GM12878 (cell line): Measurements from ENCODE around the gene TSR3. TPM values are rescaled to one million over a fixed set of nuclear protein-coding genes. Genes with fewer than 3 reads are reported as not detected.
A peak's percentile ranks its signal among the peaks of the same experiment; 100 is the strongest.

Experiments
- ATAC-seq: fragments of 200-7000 bp; cut with Tn5 transposase; 3 replicates; pipeline ENCODE4 v1.9.1; 2020; ENCODE audit warnings: mild to moderate bottlenecking, moderate library complexity
- BruUV-seq: library from RNA; stranded (reverse); fragments of 400-500 nt; replicated peaks from 2 replicates; lab custom pipeline; 2021; lab: Mats Ljungman, UMichigan
- CTCF ChIA-PET: fragments of 300-600 bp; sonication (Branson Sonifier 250); formaldehyde crosslinking; extraction: SDS; loops from one replicate; lab custom pipeline; 2021; ENCODE audit warnings: inconsistent platforms; lab: Yijun Ruan, JAX
- POLR2A ChIA-PET: fragments of 350-600 bp; formaldehyde crosslinking; extraction: SDS; loops from one replicate; lab custom pipeline; 2021; ENCODE audit warnings: inconsistent platforms; lab: Charles Lee
- RAD21 ChIA-PET: fragments of 300-600 bp; sonication (Branson Sonifier 250); formaldehyde crosslinking; loops from one replicate; lab custom pipeline; 2023; ENCODE audit warnings: antibody characterized with exemption; ENCODE audit not compliant: unreplicated experiment; lab: Charles Lee
- SMC1A ChIA-PET: fragments of 300-600 bp; sonication (Branson Sonifier 250); formaldehyde crosslinking; loops from one replicate; lab custom pipeline; 2023; ENCODE audit not compliant: unreplicated experiment, uncharacterized antibody; lab: Charles Lee
- DNase-seq: peaks from one replicate; pipeline ENCODE4 v3.0.0-alpha.2; 2011; ENCODE audit warnings: low read depth, low spot score
- FAIRE-seq: peaks from 3 replicates; lab custom pipeline; 2011; peaks lifted over from hg19 to GRCh38; lab: Jason Lieb, UNC
- H2AFZ ChIP-seq: 2 replicates; pipeline ENCODE4 v1.6.0; 2011; ENCODE audit warnings: low read depth, low read length, control low read depth; ENCODE audit not compliant: control insufficient read depth
- H3K27ac ChIP-seq: 2 replicates; pipeline ENCODE4 v1.5.1; 2011; ENCODE audit warnings: control low read depth; ENCODE audit not compliant: control insufficient read depth, insufficient read depth
- H3K27me3 ChIP-seq, 2 experiments: replicated peaks in 1 of 2; 2 replicates each; pipeline versions ENCODE4 v1.6.0 to v1.6.1; 2011; ENCODE audit warnings: low read length in 1 of 2; ENCODE audit not compliant: control insufficient read depth in 2 of 2, insufficient read depth in 2 of 2
- H3K36me3 ChIP-seq, 2 experiments: 2 replicates each; pipeline ENCODE4 v1.5.1; 2011; ENCODE audit warnings: low read length in 1 of 2; ENCODE audit not compliant: control insufficient read depth in 2 of 2, insufficient read depth in 2 of 2
- H3K4me1 ChIP-seq: 2 replicates; pipeline ENCODE4 v1.6.1; 2011; ENCODE audit warnings: mild to moderate bottlenecking, low read length, moderate library complexity, mixed read lengths; ENCODE audit not compliant: control insufficient read depth, insufficient read depth
- H3K4me2 ChIP-seq: 2 replicates; pipeline ENCODE4 v1.6.0; 2011; ENCODE audit warnings: control low read depth; ENCODE audit not compliant: control insufficient read depth, insufficient read depth
- H3K4me3 ChIP-seq: fragments of 200-600 bp; sonication (generic); 2 replicates; pipeline ENCODE4 v1.5.1; 2016
- H3K79me2 ChIP-seq: 2 replicates; pipeline ENCODE4 v1.6.0; 2011; ENCODE audit warnings: low read length; ENCODE audit not compliant: control insufficient read depth, insufficient read depth
- H3K9ac ChIP-seq: 2 replicates; pipeline ENCODE4 v1.8.0; 2011; ENCODE audit warnings: low read length, control low read depth, mixed read lengths; ENCODE audit not compliant: control insufficient read depth, insufficient read depth
- H3K9me3 ChIP-seq: replicated peaks from 3 replicates; pipeline ENCODE4 v1.5.1; 2011; ENCODE audit warnings: mild to moderate bottlenecking, low read length; ENCODE audit not compliant: control insufficient read depth, insufficient read depth
- H4K20me1 ChIP-seq: 2 replicates; pipeline ENCODE4 v1.6.0; 2011; ENCODE audit not compliant: control insufficient read depth, insufficient read depth
- FOXK2 ChIP-seq: fragments of 450-650 bp; IDR thresholded peaks from 2 replicates; pipeline ENCODE4 v1.6.1; 2017; ENCODE audit warnings: mild to moderate bottlenecking, moderate library complexity
- HCFC1 ChIP-seq: fragments of 150-350 bp; IDR thresholded peaks from 2 replicates; pipeline ENCODE4 v1.6.1; 2014; ENCODE audit warnings: low read length
- PML ChIP-seq: IDR thresholded peaks from 2 replicates; pipeline ENCODE4 v1.6.1; 2012; ENCODE audit warnings: low read length, inconsistent platforms
- POLR2A ChIP-seq: IDR thresholded peaks from 2 replicates; pipeline ENCODE4 v1.6.1; 2011; ENCODE audit warnings: low read depth, mild to moderate bottlenecking, low read length
- WGBS: methylation state at CpG from one replicate; pipeline ENCODE4 v1.1.6; 2016; ENCODE audit warnings: low lambda C conversion rate; ENCODE audit not compliant: insufficient replicate concordance, insufficient coverage; ENCODE audit errors: missing lambda C conversion rate; 5-methylcytosine and 5-hydroxymethylcytosine counted together
- in situ Hi-C: fragments of 300-500 bp; cut with MboI; formaldehyde crosslinking; loops from 9 replicates; pipeline ENCODE4 v1.14.3; 2018; ENCODE audit warnings: mixed read lengths
- intact Hi-C: fragments of 100-400 bp; cut with micrococcal nuclease; formaldehyde crosslinking; loops from one replicate; pipeline ENCODE4 v1.14.2; 2022; ENCODE audit not compliant: unreplicated experiment
- polyA plus RNA-seq, 11 experiments: library from polyadenylated mRNA; depleted of rRNA in 4 of 11; unstranded in 6 of 11; stranded (reverse) in 5 of 11; fragments of >200 nt; fragmentation: Nextera tagmentation in 4 of 11; fragmentation: Illumina TruSeq in 1 of 11; extraction: Ambion mirVana in 4 of 11; extraction: Trizol in 1 of 11; gene quantifications; 1 replicate in 1 of 11; 2 replicates in 10 of 11; pipeline versions ENCODE4 v1.2.1 to v1.2.3, GENCODE V29; 2011 to 2016; ENCODE audit warnings: inconsistent platforms in 2 of 11, missing spikeins in 2 of 11, low read depth in 1 of 11
- total RNA-seq, 4 experiments: library from RNA; depleted of rRNA in 3 of 4; stranded (reverse); fragments of >200 nt in 3 of 4; fragmentation: Illumina TruSeq in 1 of 4; extraction: Trizol in 1 of 4; gene quantifications; 2 replicates each; pipeline versions ENCODE4 v1.2.1 to v1.2.3, GENCODE V29; 2013 to 2021

The TSR3 gene
- total and polyA plus RNA-seq, 10 of the 15 experiments (the other 5 are each of a cell fraction or from before 2014, with no cell fraction given) = 3.4 to 108 (median 46.9) TPM

- no peak for DNase-seq
- TF ChIP-seq PML (no peak), POLR2A (peak; percentile 9; the same call in 1 of the 2 replicates)
- Histone ChIP-seq H3K9ac (no peak overlapping the region), H3K9me3 (no peaks in the 10 kb centered on the region), H3K36me3 (peaks cover 0 to 6% of the 10 kb centered on the region in 2 experiments; a peak in 3 of 4 replicates), H2AFZ (no peak overlapping the region), H3K4me3 (no peak overlapping the region), H3K27me3 (no peaks in the 10 kb centered on the region), H3K4me1 (peaks cover 11% of the 10 kb centered on the region), H3K27ac (no peak overlapping the region), H3K4me2 (no peak overlapping the region), H4K20me1 (no peaks in the 10 kb centered on the region), H3K79me2 (no peaks in the 10 kb centered on the region)
- RAD21 ChIA-PET = no interaction called here
- intact Hi-C loops = no loop called here
- no peak for FAIRE-seq
- CTCF ChIA-PET = no interaction called here
- BruUV-seq = no TSS peak
- WGBS = 65% methylated on average over 14 of the region's 14 CpGs
- in situ Hi-C loops = no loop called here
- no peak for ATAC-seq
- POLR2A ChIA-PET = no interaction called here
- SMC1A ChIA-PET = no interaction called here
Measured at GRCh38 chr16:1344499-1344898, 7.2 kb downstream of the TSR3 start.

DNA sequence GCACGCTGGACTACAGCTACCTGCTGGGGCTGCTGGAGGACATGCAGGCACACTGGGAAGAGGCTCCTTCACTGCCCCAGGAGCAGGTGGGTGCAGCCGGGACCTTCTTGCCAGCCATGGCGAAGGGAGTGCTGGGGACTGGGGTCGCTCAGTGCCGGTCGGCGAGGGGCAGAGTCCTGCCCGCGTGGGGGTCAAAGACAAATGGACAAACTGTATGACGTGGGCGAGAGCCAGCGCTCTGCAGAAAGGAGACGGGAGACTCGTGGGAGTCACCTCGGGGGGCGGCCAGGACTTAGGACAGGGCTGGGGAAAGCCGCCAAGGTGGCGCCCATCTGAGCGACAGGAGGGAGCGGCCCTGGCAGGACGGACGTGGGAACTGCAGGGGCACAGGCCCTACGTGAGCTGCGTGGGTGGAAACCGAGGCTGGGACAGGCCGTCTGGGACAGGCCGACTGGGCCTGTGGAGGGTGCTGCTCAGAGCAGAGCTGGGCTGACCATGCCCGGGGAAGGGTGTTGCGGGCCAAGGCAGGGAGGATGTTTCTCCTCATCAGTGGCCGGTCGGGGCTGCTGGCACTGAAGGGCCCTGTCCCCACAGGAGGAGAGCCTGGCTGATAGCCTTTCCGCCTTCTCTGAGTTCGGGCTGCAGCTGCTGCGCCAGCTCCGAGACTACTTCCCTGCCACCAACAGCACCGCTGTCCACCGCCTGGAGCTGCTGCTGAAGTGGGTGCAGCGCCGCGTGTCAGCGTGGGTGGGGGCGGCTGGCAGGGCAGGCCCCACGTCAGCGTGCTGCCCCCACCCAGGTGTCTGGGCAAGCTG, 8.0 kb downstream of the TSR3 start:
- ATAC-seq (no peak), FAIRE-seq (no peak), DNase-seq (no peak)
- Histone ChIP-seq H3K9me3 (no peaks in the 10 kb centered on the region), H3K4me2 (peak overlapping the region; percentile 78), H3K27me3 (no peaks in the 10 kb centered on the region), H3K4me3 (no peak overlapping the region), H3K36me3 (peaks cover 0 to 2% of the 10 kb centered on the region in 2 experiments; a peak in 3 of 4 replicates), H3K4me1 (peaks cover 11% of the 10 kb centered on the region), H3K27ac (no peak overlapping the region), H4K20me1 (no peaks in the 10 kb centered on the region), H3K9ac (no peak overlapping the region), H3K79me2 (no peaks in the 10 kb centered on the region), H2AFZ (no peak overlapping the region)
- WGBS = 47% methylated on average over 34 of the region's 44 CpGs
- ChIA-PET POLR2A (interaction anchor here (1.0 to 1.5 kb wide), 2 partner anchors 13 to 65 kb away, joined by 3 read pairs; no protein-coding TSS in a partner anchor), RAD21 (interaction anchor here (0.9 to 1.4 kb wide), 2 partner anchors 17 to 35 kb away, joined by 3 read pairs; no protein-coding TSS in a partner anchor), CTCF (interaction anchor here (0.9 to 1.5 kb wide), 3 partner anchors 20 to 47 kb away, joined by 3 to 7 read pairs (median 4); no protein-coding TSS in a partner anchor), SMC1A (interaction anchor here (0.7 kb wide), 1 partner anchor 39 kb away, joined by 3 read pairs; no protein-coding TSS in a partner anchor)
- intact Hi-C loops = no loop called here
- in situ Hi-C loops = no loop called here
- no peak for TF ChIP-seq HCFC1
- TF ChIP-seq FOXK2 = no peak
- TF ChIP-seq, all 136 proteins: peak for 0
- no TSS peak for BruUV-seq
